Head of caudate nucleus (tissue), 42 donors: ENCODE results near the gene ASB3.

ENCODE experiments used
- DNase-seq, 42 donors: peaks; one replicate each; pipeline versions ENCODE4 v3.0.0 to v3.0.0-alpha.2; 2020 to 2021; ENCODE audit warnings: mixed read lengths in 7 of 42
- intact Hi-C: fragments of 100-400 bp; cut with DNase I; formaldehyde crosslinking; loops from one replicate; pipeline ENCODE4 v1.15.0; 2022

Gene ASB3

GRCh38 chr2:53629001-53629400 lies 157.8 kb downstream of the ASB3 start:
- intact Hi-C loops, result no loop called here
- no peak for DNase-seq

DNA sequence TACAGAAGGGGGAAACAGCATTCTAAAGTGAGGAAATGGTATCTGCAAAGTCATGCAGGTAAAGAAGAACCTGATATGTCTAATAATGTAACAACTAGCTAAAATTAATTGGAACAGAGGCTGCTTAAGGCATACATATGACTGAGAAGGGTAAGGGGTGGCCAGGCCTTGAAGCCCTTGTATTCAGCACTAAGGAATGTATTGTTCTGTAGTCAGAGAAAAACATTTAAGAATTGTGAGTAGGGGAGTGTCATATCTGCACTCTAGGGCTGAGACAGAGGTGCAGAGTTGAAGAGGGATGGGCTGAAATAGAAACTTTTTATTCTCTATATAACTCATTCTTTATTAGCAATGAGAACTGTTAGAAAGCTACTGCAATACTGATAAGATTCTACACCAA lies 164.6 kb downstream of the ASB3 start:
- intact Hi-C loops, result no loop called here
- no peak for DNase-seq

DNA sequence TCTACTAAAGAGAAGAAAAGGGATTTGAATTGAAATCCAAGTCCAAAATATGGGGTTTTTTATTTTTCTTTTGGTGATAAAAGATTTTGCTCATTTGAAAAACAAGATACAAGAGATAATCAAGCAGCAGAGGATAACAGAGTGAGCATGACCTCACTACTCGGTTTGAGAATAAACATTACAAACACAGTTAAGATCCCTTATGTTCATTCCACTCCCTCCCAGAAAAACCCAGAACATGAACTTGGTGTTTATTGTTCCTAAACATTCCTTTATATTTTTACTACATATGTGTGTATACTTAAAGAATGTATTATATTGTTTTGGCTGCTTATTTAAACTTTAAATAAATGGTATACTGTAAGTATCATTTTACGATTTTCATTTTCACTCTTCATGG lies 165.8 kb downstream of the ASB3 start:
- intact Hi-C loops, result no loop called here
- no peak for DNase-seq
